Daoy (cell line): ENCODE data around the gene TGFB1. TPM values are rescaled to one million over a fixed set of nuclear protein-coding genes. Genes with fewer than 3 reads are reported as not detected.

ENCODE experiments used
- DNase-seq: peaks from one replicate; pipeline ENCODE4 v3.0.0-alpha.2; 2015; ENCODE audit warnings: low read depth
- total RNA-seq: library from RNA; depleted of rRNA; stranded (reverse); fragments of >200 nt; shearing (Covaris generic); gene quantifications from 2 replicates; pipeline ENCODE4 v1.2.3, GENCODE V29; 2014

The TGFB1 gene
- total RNA-seq, 1 experiment from 2014 or later, result 9.1 TPM

- no peak for DNase-seq
These were observed 32.5 kb downstream of the TGFB1 start for GRCh38 chr19:41321204-41321599.

GRCh38 chr19:41320568-41320967 is 33.2 kb downstream of the TGFB1 start:
- no peak for DNase-seq

GRCh38 chr19:41320185-41320518 is 33.6 kb downstream of the TGFB1 start:
- no peak for DNase-seq

- DNase-seq, result no peak
These were observed 34.1 kb downstream of the TGFB1 start for GRCh38 chr19:41319500-41320184.

GRCh38 chr19:41318696-41319499 is 34.8 kb downstream of the TGFB1 start:
- no peak for DNase-seq

- DNase-seq, result no peak
These were observed 37.3 kb downstream of the TGFB1 start for GRCh38 chr19:41316306-41316920.

GRCh38 chr19:41311613-41312012 is 42.1 kb downstream of the TGFB1 start:
- no peak for DNase-seq

GRCh38 chr19:41311072-41311471 is 42.6 kb downstream of the TGFB1 start:
- no peak for DNase-seq

GRCh38 chr19:41310033-41310831 is 43.5 kb downstream of the TGFB1 start, which contains the start of gene CCDC97:
CCDC97 (plus strand) TSS chr19:41310172; CDS start chr19:41310311, 139 bp downstream.
- DNase-seq, result peak; percentile 91

- DNase-seq, result no peak
These were observed 44.3 kb downstream of the TGFB1 start for GRCh38 chr19:41309180-41310032.

- DNase-seq, result peak; percentile 88
These were observed 45.1 kb downstream of the TGFB1 start for GRCh38 chr19:41308450-41309179.

- DNase-seq, result no peak
These were observed 45.7 kb downstream of the TGFB1 start for GRCh38 chr19:41307954-41308449.

- no peak for DNase-seq
These were observed 46.4 kb downstream of the TGFB1 start for GRCh38 chr19:41307090-41307875.

- DNase-seq, result no peak
These were observed 47.6 kb downstream of the TGFB1 start for GRCh38 chr19:41305927-41306793.

- no peak for DNase-seq
These were observed 48.8 kb downstream of the TGFB1 start for GRCh38 chr19:41304706-41305483.

- no peak for DNase-seq
These were observed 49.8 kb downstream of the TGFB1 start for GRCh38 chr19:41303954-41304353.

- DNase-seq, result no peak
These were observed 50.9 kb downstream of the TGFB1 start for GRCh38 chr19:41302624-41303351.
